Astrocyte (in vitro differentiated cells and primary cell): ENCODE data around the gene PITPNM2.

Source experiments
- CTCF ChIP-seq: IDR thresholded peaks from 2 replicates; pipeline ENCODE4 v1.5.1; 2011; ENCODE audit warnings: low read depth, mild to moderate bottlenecking, inconsistent platforms, low read length, moderate library complexity; ENCODE audit not compliant: insufficient read depth
- EZH2 ChIP-seq: IDR thresholded peaks from 2 replicates; pipeline ENCODE4 v1.6.1; 2012; ENCODE audit warnings: mild to moderate bottlenecking, low read length, inconsistent platforms; ENCODE audit not compliant: insufficient read depth

GRCh38 chr12:123140676-123141614 is 9.9 kb downstream of the PITPNM2 start:
- TF ChIP-seq CTCF (no peak), EZH2 (no peak)
